ENCODE results near the gene ELP6.

DNA sequence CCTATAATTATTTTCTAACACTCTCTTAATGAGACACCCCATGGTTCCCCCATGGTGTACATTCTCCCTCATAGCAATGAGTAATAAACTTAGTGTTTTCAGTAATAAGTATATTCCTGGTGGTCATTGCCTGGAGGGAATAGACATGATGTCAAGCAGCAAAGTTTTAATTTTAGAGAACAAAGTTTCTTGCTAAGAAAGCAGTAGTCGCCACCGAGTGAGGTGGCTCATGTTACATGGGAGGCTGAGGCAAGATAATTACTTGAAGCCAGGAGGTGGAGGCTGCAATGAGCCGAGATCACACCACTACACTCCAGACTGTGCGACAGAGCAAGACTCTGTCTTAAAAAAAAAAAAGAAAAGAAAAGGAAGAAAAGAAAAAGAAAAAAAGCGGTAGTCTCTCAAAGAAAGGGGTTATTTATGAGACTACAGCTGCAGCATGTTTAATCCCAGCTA is 2.4 kb upstream of the ELP6 start:
- TF ChIP-seq ZKSCAN1 (IDR thresholded peaks at IDR 0.05; ENCODE audit: low read depth, low read length) (no peak), NFE2L1 (tag; IDR thresholded peaks at IDR 0.05; ENCODE audit: borderline replicate concordance, low read depth) (no peak), ZBTB34 (CRISPR knock-in tag; IDR thresholded peaks at IDR 0.05) (no peak), ILK (tag; IDR thresholded peaks at IDR 0.05; ENCODE audit: borderline replicate concordance, low read depth) (no peak), GATAD2B (IDR thresholded peaks at IDR 0.05; ENCODE audit: borderline replicate concordance) (no peak)
- TF ChIP-seq, protein P1, sequence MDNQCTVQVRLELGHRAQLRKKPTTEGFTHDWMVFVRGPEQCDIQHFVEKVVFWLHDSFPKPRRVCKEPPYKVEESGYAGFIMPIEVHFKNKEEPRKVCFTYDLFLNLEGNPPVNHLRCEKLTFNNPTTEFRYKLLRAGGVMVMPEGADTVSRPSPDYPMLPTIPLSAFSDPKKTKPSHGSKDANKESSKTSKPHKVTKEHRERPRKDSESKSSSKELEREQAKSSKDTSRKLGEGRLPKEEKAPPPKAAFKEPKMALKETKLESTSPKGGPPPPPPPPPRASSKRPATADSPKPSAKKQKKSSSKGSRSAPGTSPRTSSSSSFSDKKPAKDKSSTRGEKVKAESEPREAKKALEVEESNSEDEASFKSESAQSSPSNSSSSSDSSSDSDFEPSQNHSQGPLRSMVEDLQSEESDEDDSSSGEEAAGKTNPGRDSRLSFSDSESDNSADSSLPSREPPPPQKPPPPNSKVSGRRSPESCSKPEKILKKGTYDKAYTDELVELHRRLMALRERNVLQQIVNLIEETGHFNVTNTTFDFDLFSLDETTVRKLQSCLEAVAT (IDR thresholded peaks at IDR 0.05), result peak; percentile 46 to 70; a peak in 1 of 4 replicates
